Trophoblast cell (in vitro differentiated cells and primary cell): ENCODE data around the gene GCC1.

Experiments
- DNase-seq, 2 donors: peaks; one replicate each; pipeline ENCODE4 v3.0.0-alpha.2; 2016
- H2AFZ ChIP-seq: 2 replicates; pipeline ENCODE4 v1.6.1; 2013; ENCODE audit warnings: low read length, moderate library complexity, mild to moderate bottlenecking; ENCODE audit not compliant: insufficient read depth, poor library complexity
- H2AK5ac ChIP-seq: 2 replicates; pipeline ENCODE4 v1.6.1; 2013; ENCODE audit warnings: mild to moderate bottlenecking, low read length
- H2BK120ac ChIP-seq: 2 replicates; pipeline ENCODE4 v1.6.1; 2013; ENCODE audit warnings: low read length, mild to moderate bottlenecking, moderate library complexity; ENCODE audit not compliant: insufficient read depth, poor library complexity
- H2BK12ac ChIP-seq: 2 replicates; pipeline ENCODE4 v1.6.1; 2013; ENCODE audit warnings: mild to moderate bottlenecking, low read length, moderate library complexity
- H2BK5ac ChIP-seq: 2 replicates; pipeline ENCODE4 v1.6.1; 2013; ENCODE audit warnings: low read length, low read depth, moderate library complexity, mild to moderate bottlenecking; ENCODE audit not compliant: poor library complexity
- H3K14ac ChIP-seq: 2 replicates; pipeline ENCODE4 v1.6.1; 2013; ENCODE audit warnings: mild to moderate bottlenecking, low read length
- H3K18ac ChIP-seq: 2 replicates; pipeline ENCODE4 v1.6.1; 2013; ENCODE audit warnings: mild to moderate bottlenecking, low read length
- H3K23ac ChIP-seq: 2 replicates; pipeline ENCODE4 v1.6.1; 2013; ENCODE audit warnings: low read length
- H3K27ac ChIP-seq: 2 replicates; pipeline ENCODE4 v1.5.1; 2013; ENCODE audit warnings: low read depth, mild to moderate bottlenecking, inconsistent platforms, low read length, moderate library complexity
- H3K27me3 ChIP-seq: 2 replicates; pipeline ENCODE4 v1.6.1; 2013; ENCODE audit warnings: inconsistent platforms, mild to moderate bottlenecking, low read length, moderate library complexity; ENCODE audit not compliant: insufficient read depth
- H3K36me3 ChIP-seq, 2 experiments: 1 replicate in 1 of 2; 2 replicates in 1 of 2; pipeline ENCODE4 v1.6.1; 2013; ENCODE audit warnings: low read length in 2 of 2, mild to moderate bottlenecking in 2 of 2, moderate library complexity in 1 of 2; ENCODE audit not compliant: insufficient read depth in 2 of 2, control insufficient read depth in 1 of 2
- H3K4ac ChIP-seq: 2 replicates; pipeline ENCODE4 v1.6.1; 2013; ENCODE audit warnings: low read depth, mild to moderate bottlenecking, low read length, moderate library complexity
- H3K4me1 ChIP-seq, 2 experiments: 1 replicate in 1 of 2; 2 replicates in 1 of 2; pipeline ENCODE4 v1.6.1; 2013; ENCODE audit warnings: low read length in 2 of 2, mild to moderate bottlenecking in 2 of 2, moderate library complexity in 1 of 2; ENCODE audit not compliant: insufficient read depth in 2 of 2, control insufficient read depth in 1 of 2
- H3K4me2 ChIP-seq: 2 replicates; pipeline ENCODE4 v1.6.1; 2013; ENCODE audit warnings: inconsistent platforms, mild to moderate bottlenecking, low read length, moderate library complexity
- H3K4me3 ChIP-seq: 2 replicates; pipeline ENCODE4 v1.5.1; 2013; ENCODE audit warnings: mild to moderate bottlenecking, low read depth, low read length, inconsistent platforms
- H3K79me1 ChIP-seq: one replicate; pipeline ENCODE4 v1.6.1; 2013; ENCODE audit warnings: low read length
- H3K79me2 ChIP-seq: 2 replicates; pipeline ENCODE4 v1.6.1; 2013; ENCODE audit warnings: low read length, mild to moderate bottlenecking; ENCODE audit not compliant: control insufficient read depth, insufficient read depth, poor library complexity
- H3K9ac ChIP-seq: 2 replicates; pipeline ENCODE4 v1.6.1; 2013; ENCODE audit warnings: mild to moderate bottlenecking, low read length
- H3K9me3 ChIP-seq: 2 replicates; pipeline ENCODE4 v1.6.1; 2013; ENCODE audit warnings: low read depth, mild to moderate bottlenecking, control low read depth, inconsistent platforms, low read length; ENCODE audit not compliant: insufficient read depth
- H4K12ac ChIP-seq: 2 replicates; pipeline ENCODE4 v1.6.1; 2013; ENCODE audit warnings: low read depth, mild to moderate bottlenecking, low read length, moderate library complexity
- H4K8ac ChIP-seq: 2 replicates; pipeline ENCODE4 v1.6.1; 2013; ENCODE audit warnings: low read depth, mild to moderate bottlenecking, low read length, moderate library complexity
- H4K91ac ChIP-seq: one replicate; pipeline ENCODE4 v1.6.1; 2013; ENCODE audit warnings: low read depth, mild to moderate bottlenecking, low read length, moderate library complexity
- WGBS: extraction: QIAGEN DNeasy Blood & Tissue Kit; methylation state at CpG from one replicate; pipeline ENCODE4 v1.1.7; 2013; ENCODE audit warnings: missing lambda C conversion rate; ENCODE audit not compliant: insufficient read length, insufficient coverage; ENCODE audit errors: extremely low coverage; 5-methylcytosine and 5-hydroxymethylcytosine counted together

GCC1 gene

GRCh38 chr7:127587663-127588018, 2.2 kb upstream of the GCC1 start:
- H3K79me1 ChIP-seq = peaks cover 16% of the 10 kb centered on the region
- H3K9me3 ChIP-seq = no peaks in the 10 kb centered on the region
- no peak overlapping the region for H2BK120ac ChIP-seq

GRCh38 chr7:127586346-127586745, 950 bp upstream of the GCC1 start:
- H2BK12ac ChIP-seq = no peak overlapping the region

More at GRCh38 chr7:127587663-127588018, 2.2 kb upstream of the GCC1 start:
- H3K4me1 ChIP-seq = peaks cover 23 to 29% of the 10 kb centered on the region in 2 experiments
- peak in 1 of 2 donors; percentile 31 for DNase-seq
- peak overlapping the region; percentile 5 for H4K12ac ChIP-seq
- H3K4me2 ChIP-seq = peak overlapping the region; percentile 89
- no peaks in the 10 kb centered on the region for H3K27me3 ChIP-seq
- peaks cover 14% of the 10 kb centered on the region for H3K79me2 ChIP-seq
- H3K36me3 ChIP-seq = peaks cover 18 to 22% of the 10 kb centered on the region in 2 experiments
- H3K9ac ChIP-seq = peak overlapping the region; percentile 82
- peak overlapping the region; percentile 70 for H3K4me3 ChIP-seq
- H3K18ac ChIP-seq = peak overlapping the region; percentile 55
- H2AK5ac ChIP-seq = peak overlapping the region; percentile 38
- peak overlapping the region; percentile 54 for H3K14ac ChIP-seq
- H4K91ac ChIP-seq = peak overlapping the region; percentile 46
- H3K4ac ChIP-seq = peak overlapping the region; percentile 19
- WGBS = no CpG with 5 or more reads among the region's 20 CpGs
- no peak overlapping the region for H3K27ac ChIP-seq
- no peak overlapping the region for H2BK12ac ChIP-seq
- no peak overlapping the region for H3K23ac ChIP-seq
- H2BK5ac ChIP-seq = peak overlapping the region; percentile 5
- H2AFZ ChIP-seq = peak overlapping the region; percentile 57
- H4K8ac ChIP-seq = peak overlapping the region; percentile 91

GRCh38 chr7:127584648-127585043, 750 bp downstream of the GCC1 start:
- no peak for DNase-seq
- Histone ChIP-seq H4K8ac (peak overlapping the region; percentile 88), H2BK5ac (no peak overlapping the region), H2BK12ac (no peak overlapping the region), H3K4ac (peak overlapping the region; percentile 16), H4K12ac (no peak overlapping the region), H3K18ac (peak overlapping the region; percentile 37), H3K9me3 (no peaks in the 10 kb centered on the region), H3K79me2 (peaks cover 14% of the 10 kb centered on the region), H3K4me1 (peaks cover 23 to 29% of the 10 kb centered on the region in 2 experiments), H2AFZ (peak overlapping the region; percentile 46), H3K79me1 (peaks cover 16% of the 10 kb centered on the region), H3K4me3 (peak overlapping the region; percentile 86), H3K23ac (no peak overlapping the region), H3K9ac (peak overlapping the region; percentile 78), H3K4me2 (peak overlapping the region; percentile 86), H3K14ac (peak overlapping the region; percentile 47), H3K27ac (no peak overlapping the region), H3K27me3 (no peaks in the 10 kb centered on the region), H2BK120ac (no peak overlapping the region), H3K36me3 (peaks cover 15 to 22% of the 10 kb centered on the region in 2 experiments), H4K91ac (peak overlapping the region; percentile 52), H2AK5ac (peak overlapping the region; percentile 6)
- WGBS = no CpG with 5 or more reads among the region's 12 CpGs

More at GRCh38 chr7:127586346-127586745, 950 bp upstream of the GCC1 start:
- Histone ChIP-seq H3K9me3 (no peaks in the 10 kb centered on the region), H3K4me2 (no peak overlapping the region), H4K8ac (no peak overlapping the region), H3K27me3 (no peaks in the 10 kb centered on the region), H2BK5ac (no peak overlapping the region), H3K79me1 (peaks cover 16% of the 10 kb centered on the region), H3K18ac (no peak overlapping the region), H3K14ac (no peak overlapping the region), H4K12ac (no peak overlapping the region), H2AFZ (no peak overlapping the region), H3K36me3 (peaks cover 23 to 29% of the 10 kb centered on the region in 2 experiments), H3K9ac (no peak overlapping the region), H3K23ac (no peak overlapping the region), H4K91ac (no peak overlapping the region), H3K4me3 (no peak overlapping the region), H2BK120ac (no peak overlapping the region), H3K27ac (no peak overlapping the region), H3K4me1 (peaks cover 23 to 29% of the 10 kb centered on the region in 2 experiments), H2AK5ac (no peak overlapping the region), H3K4ac (no peak overlapping the region), H3K79me2 (peaks cover 14% of the 10 kb centered on the region)
- no CpG with 5 or more reads among the region's 2 CpGs for WGBS
- peak; percentile 58 to 77 for DNase-seq

- Histone ChIP-seq H3K23ac (no peak overlapping the region), H2AFZ (no peak overlapping the region), H2BK5ac (no peak overlapping the region), H3K4me1 (peaks cover 13 to 22% of the 10 kb centered on the region in 2 experiments), H3K9ac (no peak overlapping the region), H3K4me2 (no peak overlapping the region), H3K27ac (no peak overlapping the region), H2BK12ac (no peak overlapping the region), H3K27me3 (no peaks in the 10 kb centered on the region), H3K36me3 (peaks cover 15 to 21% of the 10 kb centered on the region in 2 experiments), H3K4ac (peak overlapping the region; percentile 25), H4K91ac (no peak overlapping the region), H4K8ac (no peak overlapping the region), H2AK5ac (no peak overlapping the region), H3K79me1 (peaks cover 7% of the 10 kb centered on the region), H3K18ac (peak overlapping the region; percentile 2), H3K14ac (no peak overlapping the region), H2BK120ac (no peak overlapping the region), H4K12ac (no peak overlapping the region), H3K4me3 (no peak overlapping the region), H3K9me3 (no peaks in the 10 kb centered on the region), H3K79me2 (peaks cover 8% of the 10 kb centered on the region)
- WGBS = no CpG with 5 or more reads among the region's 14 CpGs
- DNase-seq = no peak
Observed at GRCh38 chr7:127582361-127582760, 3.0 kb downstream of the GCC1 start.
